ENCODE measurements around the gene MAPK12.

DNA sequence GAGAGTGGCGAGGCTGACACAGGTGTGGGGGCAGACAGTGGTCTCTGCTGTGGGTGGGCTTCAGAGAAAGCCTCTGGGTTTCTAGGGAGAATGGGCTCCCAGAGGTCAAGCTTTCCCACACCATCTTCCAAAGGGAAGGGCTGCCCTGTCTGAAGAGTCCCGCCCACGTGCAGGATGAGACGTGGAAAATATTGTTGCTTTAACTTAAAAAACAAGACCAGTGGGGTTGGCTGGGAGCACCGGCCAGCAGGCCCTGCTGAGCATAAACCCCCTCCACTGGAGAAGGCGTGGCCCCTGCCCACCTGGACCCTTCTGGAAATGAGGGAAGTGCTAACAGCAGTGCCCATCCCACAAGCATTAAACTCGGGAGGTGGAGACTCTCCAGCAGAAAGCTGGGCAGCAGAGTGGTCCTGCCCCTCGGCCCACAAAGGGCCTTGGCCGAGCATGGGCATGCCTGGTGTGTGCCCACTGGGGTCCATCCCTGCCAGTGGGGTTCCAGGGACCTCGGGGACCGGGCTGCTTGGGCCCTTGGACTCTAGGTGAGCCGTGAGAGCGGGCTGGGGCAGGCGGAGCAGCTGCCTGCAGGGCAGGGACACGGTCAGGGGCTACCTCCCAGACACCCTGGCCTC, 45.3 kb downstream of the MAPK12 start:
- no peak for TF ChIP-seq FOXA1 (IDR thresholded peaks at IDR 0.05)
- no peak for TF ChIP-seq CTCF (IDR thresholded peaks at IDR 0.05; ENCODE audit: low read depth, low read length, missing input control)
- TF ChIP-seq REST (IDR thresholded peaks at IDR 0.05), result no peak
- TF ChIP-seq YY1 (IDR thresholded peaks at IDR 0.05), result no peak
- TF ChIP-seq, protein P1, sequence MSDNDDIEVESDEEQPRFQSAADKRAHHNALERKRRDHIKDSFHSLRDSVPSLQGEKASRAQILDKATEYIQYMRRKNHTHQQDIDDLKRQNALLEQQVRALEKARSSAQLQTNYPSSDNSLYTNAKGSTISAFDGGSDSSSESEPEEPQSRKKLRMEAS (IDR thresholded peaks at IDR 0.05), result no peak

Measured in liver (tissue), 2 donors.